Measurements from ENCODE around the gene CAPN9. TPM values are rescaled to one million over a fixed set of nuclear protein-coding genes. Genes with fewer than 3 reads are reported as not detected.

The CAPN9 gene
- total RNA-seq, 1 experiment from 2014 or later, result not detected

DNA sequence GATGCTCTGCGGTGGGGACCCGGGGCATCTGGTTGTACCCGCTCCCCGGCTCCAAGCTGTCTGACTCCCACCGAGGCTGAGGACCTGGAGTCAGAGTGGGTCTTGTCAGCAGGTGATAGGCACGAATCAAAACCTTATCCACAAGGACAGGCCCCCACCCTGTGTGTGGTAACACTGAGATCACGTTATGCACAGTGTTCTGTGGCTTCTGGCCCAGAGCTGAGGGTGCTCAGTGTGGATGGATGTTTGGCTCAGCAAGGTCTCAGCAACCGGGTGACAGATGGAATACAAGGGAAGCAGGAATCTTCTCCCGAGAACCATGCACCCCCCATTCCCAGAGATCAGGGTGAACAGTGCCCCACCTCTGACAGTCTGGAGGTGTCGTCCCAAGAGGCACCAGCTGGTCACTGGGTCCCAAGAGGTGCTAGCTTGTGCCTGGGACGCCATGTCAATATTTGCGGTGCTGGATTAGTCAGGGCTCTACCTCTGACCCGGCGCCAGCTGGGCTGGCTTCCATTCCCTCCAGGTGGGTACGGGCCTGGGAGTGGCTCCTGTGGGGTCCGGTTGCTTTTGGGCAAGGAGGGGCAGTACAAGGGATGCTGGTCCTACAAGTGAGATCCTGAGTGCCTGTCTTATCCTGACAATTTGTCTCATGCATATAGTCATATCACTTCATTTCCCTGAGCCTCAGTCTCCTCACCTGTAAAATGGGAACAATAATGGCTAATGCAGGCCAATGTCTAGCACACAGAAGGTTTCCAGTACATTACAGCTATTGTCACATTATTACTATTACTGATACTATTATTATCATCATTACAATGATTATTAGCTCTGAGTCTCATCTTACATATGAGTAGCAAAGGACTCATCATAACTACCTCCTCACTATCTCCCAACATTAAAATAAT lies 957 bp downstream of the CAPN9 start:
- ChIA-PET CTCF (no interaction called here), POLR2A (ENCODE audit: unreplicated experiment) (no interaction called here)
- no peak overlapping the region for H3K4me3 ChIP-seq (ENCODE audit: low read length)
- H4K20me1 ChIP-seq (ENCODE audit: low read length), result no peaks in the 10 kb centered on the region
- intact Hi-C loops (cut with micrococcal nuclease), result no loop called here
- DNase-seq (no peak), ATAC-seq (no peak)
- no peaks in the 10 kb centered on the region for H3F3A ChIP-seq (ENCODE audit: low read length, unreplicated experiment)
- H3K27me3 ChIP-seq (ENCODE audit: low read length), result no peaks in the 10 kb centered on the region
- H3K4me1 ChIP-seq (ENCODE audit: insufficient read depth, low read length), result peaks cover 54% of the 10 kb centered on the region
- H2AFZ ChIP-seq (ENCODE audit: low read length), result no peak overlapping the region
- H3K27ac ChIP-seq (ENCODE audit: low read length), result no peak overlapping the region
- TF ChIP-seq, protein P1, sequence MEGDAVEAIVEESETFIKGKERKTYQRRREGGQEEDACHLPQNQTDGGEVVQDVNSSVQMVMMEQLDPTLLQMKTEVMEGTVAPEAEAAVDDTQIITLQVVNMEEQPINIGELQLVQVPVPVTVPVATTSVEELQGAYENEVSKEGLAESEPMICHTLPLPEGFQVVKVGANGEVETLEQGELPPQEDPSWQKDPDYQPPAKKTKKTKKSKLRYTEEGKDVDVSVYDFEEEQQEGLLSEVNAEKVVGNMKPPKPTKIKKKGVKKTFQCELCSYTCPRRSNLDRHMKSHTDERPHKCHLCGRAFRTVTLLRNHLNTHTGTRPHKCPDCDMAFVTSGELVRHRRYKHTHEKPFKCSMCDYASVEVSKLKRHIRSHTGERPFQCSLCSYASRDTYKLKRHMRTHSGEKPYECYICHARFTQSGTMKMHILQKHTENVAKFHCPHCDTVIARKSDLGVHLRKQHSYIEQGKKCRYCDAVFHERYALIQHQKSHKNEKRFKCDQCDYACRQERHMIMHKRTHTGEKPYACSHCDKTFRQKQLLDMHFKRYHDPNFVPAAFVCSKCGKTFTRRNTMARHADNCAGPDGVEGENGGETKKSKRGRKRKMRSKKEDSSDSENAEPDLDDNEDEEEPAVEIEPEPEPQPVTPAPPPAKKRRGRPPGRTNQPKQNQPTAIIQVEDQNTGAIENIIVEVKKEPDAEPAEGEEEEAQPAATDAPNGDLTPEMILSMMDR (conservative IDR thresholded peaks at IDR 0.05; ENCODE audit: low read depth, low read length), result no peak
- H3K36me3 ChIP-seq (ENCODE audit: low read depth, low read length), result no peaks in the 10 kb centered on the region
- H3K9me3 ChIP-seq (ENCODE audit: low read length), result no peaks in the 10 kb centered on the region
- H3K4me2 ChIP-seq (ENCODE audit: low read length), result no peak overlapping the region
- H3K79me2 ChIP-seq (ENCODE audit: low read length), result no peaks in the 10 kb centered on the region
- BruUV-seq (replicated peaks), result no TSS peak
- H3K9ac ChIP-seq (ENCODE audit: low read length), result no peak overlapping the region
- no peaks in the 10 kb centered on the region for H3K9me2 ChIP-seq (replicated peaks; ENCODE audit: low read length)

DNA sequence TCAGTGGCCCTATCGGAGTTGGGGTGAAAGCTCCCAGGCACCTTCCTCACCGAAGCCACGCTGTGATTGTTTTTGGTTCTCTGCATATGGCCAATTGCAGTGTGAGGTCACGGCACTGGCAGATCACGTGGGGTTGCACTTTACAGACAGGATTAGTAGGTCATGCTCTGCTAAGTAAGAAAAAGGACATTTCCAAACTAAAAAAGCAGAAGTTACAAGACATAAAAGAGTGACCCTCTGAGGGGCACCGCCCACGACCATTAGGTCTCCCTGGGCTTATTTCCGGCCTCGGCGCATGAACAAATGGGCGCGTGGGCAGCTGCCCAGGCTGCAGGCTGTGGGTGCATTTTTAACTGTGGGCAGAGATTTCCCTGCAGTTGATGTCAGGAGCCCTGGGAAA lies 2.0 kb downstream of the CAPN9 start:
- Histone ChIP-seq H3F3A (ENCODE audit: low read length, unreplicated experiment) (no peaks in the 10 kb centered on the region), H3K36me3 (ENCODE audit: low read depth, low read length) (no peaks in the 10 kb centered on the region), H3K4me2 (ENCODE audit: low read length) (no peak overlapping the region), H2AFZ (ENCODE audit: low read length) (no peak overlapping the region), H3K27me3 (ENCODE audit: low read length) (no peaks in the 10 kb centered on the region), H3K27ac (ENCODE audit: low read length) (no peak overlapping the region), H3K4me1 (ENCODE audit: insufficient read depth, low read length) (peaks cover 52% of the 10 kb centered on the region), H3K79me2 (ENCODE audit: low read length) (no peaks in the 10 kb centered on the region), H4K20me1 (ENCODE audit: low read length) (no peaks in the 10 kb centered on the region), H3K4me3 (ENCODE audit: low read length) (no peak overlapping the region), H3K9me2 (replicated peaks; ENCODE audit: low read length) (no peaks in the 10 kb centered on the region), H3K9ac (ENCODE audit: low read length) (no peak overlapping the region), H3K9me3 (ENCODE audit: low read length) (no peaks in the 10 kb centered on the region)
- POLR2A ChIA-PET (ENCODE audit: unreplicated experiment), result no interaction called here
- BruUV-seq (replicated peaks), result no TSS peak
- ATAC-seq, result no peak
- TF ChIP-seq EZH2 (IDR thresholded peaks at IDR 0.05; ENCODE audit: low read length, unreplicated experiment), result no peak
- TF ChIP-seq, protein P1 (conservative IDR thresholded peaks at IDR 0.05; ENCODE audit: low read depth, low read length), result no peak
- TF ChIP-seq EZH2phosphoT487 (IDR thresholded peaks at IDR 0.05; ENCODE audit: borderline replicate concordance, low read length), result no peak
- intact Hi-C loops (cut with micrococcal nuclease), result no loop called here
- no peak for DNase-seq
- CTCF ChIA-PET, result no interaction called here

DNA sequence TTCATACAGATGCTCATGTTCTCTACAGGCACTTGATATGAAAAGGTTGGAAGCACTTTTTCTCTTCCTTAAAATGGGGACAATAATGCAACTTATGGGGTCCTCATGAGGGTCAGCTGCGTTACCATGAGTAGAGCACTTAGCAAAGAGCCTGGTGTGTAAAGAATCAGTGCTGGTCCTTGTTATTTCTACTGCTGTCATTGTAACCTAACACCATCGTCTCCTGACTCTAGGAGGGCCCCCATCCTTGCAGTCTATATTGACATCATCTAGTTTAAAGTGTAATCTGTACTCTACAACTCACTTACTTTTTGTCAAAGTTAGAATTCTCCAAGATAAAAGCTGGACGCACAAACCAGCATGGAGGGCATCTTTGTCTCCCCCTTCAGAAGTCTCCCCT lies 2.4 kb downstream of the CAPN9 start:
- BruUV-seq (replicated peaks), result no TSS peak
- no peak for ATAC-seq
- Histone ChIP-seq H3K9me3 (ENCODE audit: low read length) (no peaks in the 10 kb centered on the region), H3K27ac (ENCODE audit: low read length) (no peak overlapping the region), H3K9ac (ENCODE audit: low read length) (no peak overlapping the region), H3K9me2 (replicated peaks; ENCODE audit: low read length) (no peaks in the 10 kb centered on the region), H3K27me3 (ENCODE audit: low read length) (no peaks in the 10 kb centered on the region), H3K4me1 (ENCODE audit: insufficient read depth, low read length) (peaks cover 51% of the 10 kb centered on the region), H3F3A (ENCODE audit: low read length, unreplicated experiment) (no peaks in the 10 kb centered on the region), H3K4me2 (ENCODE audit: low read length) (no peak overlapping the region), H4K20me1 (ENCODE audit: low read length) (no peaks in the 10 kb centered on the region), H3K36me3 (ENCODE audit: low read depth, low read length) (no peaks in the 10 kb centered on the region), H3K4me3 (ENCODE audit: low read length) (no peak overlapping the region), H3K79me2 (ENCODE audit: low read length) (no peaks in the 10 kb centered on the region), H2AFZ (ENCODE audit: low read length) (no peak overlapping the region)
- no peak for DNase-seq
- CTCF ChIA-PET, result no interaction called here
- intact Hi-C loops (cut with micrococcal nuclease), result no loop called here
- POLR2A ChIA-PET (ENCODE audit: unreplicated experiment), result no interaction called here
- TF ChIP-seq, protein P1 (conservative IDR thresholded peaks at IDR 0.05; ENCODE audit: low read depth, low read length), result no peak
- TF ChIP-seq EZH2 (IDR thresholded peaks at IDR 0.05; ENCODE audit: low read length, unreplicated experiment) (no peak), EZH2phosphoT487 (IDR thresholded peaks at IDR 0.05; ENCODE audit: borderline replicate concordance, low read length) (no peak)
